PC-9 (cell line): ENCODE data around the gene BUD31. TPM values are rescaled to one million over a fixed set of nuclear protein-coding genes. Genes with fewer than 3 reads are reported as not detected.

Experiments used
- BruUV-seq: library from RNA; stranded (reverse); fragments of 400-500 nt; replicated peaks from 2 replicates; lab custom pipeline; 2021; lab: Mats Ljungman, UMichigan
- CTCF ChIA-PET: fragments of 300-600 bp; sonication (Branson Sonifier 250); formaldehyde crosslinking; loops from one replicate; lab custom pipeline; 2022; ENCODE audit warnings: antibody characterized with exemption; lab: Charles Lee
- POLR2A ChIA-PET: fragments of 300-600 bp; sonication (Branson Sonifier 250); formaldehyde crosslinking; loops from one replicate; lab custom pipeline; 2022; ENCODE audit warnings: antibody characterized with exemption; ENCODE audit not compliant: unreplicated experiment; lab: Charles Lee
- DNase-seq, 2 experiments: peaks; one replicate each; pipeline versions ENCODE4 v3.0.0 to v3.0.0-alpha.2; 2015 to 2022; ENCODE audit warnings: mixed read lengths in 1 of 2
- H2AFZ ChIP-seq: fragments of 200-600 bp; sonication (generic); 2 replicates; pipeline ENCODE4 v1.8.1; 2017; ENCODE audit warnings: antibody characterized with exemption
- H3F3A ChIP-seq: fragments of 200-600 bp; sonication (generic); 2 replicates; pipeline ENCODE4 v1.8.1; 2017; ENCODE audit warnings: antibody characterized with exemption, mild to moderate bottlenecking, low read depth; ENCODE audit not compliant: insufficient read depth
- H3K27ac ChIP-seq: fragments of 200-600 bp; sonication (generic); 2 replicates; pipeline ENCODE4 v1.6.1; 2016; ENCODE audit warnings: mixed run types
- H3K27me3 ChIP-seq: fragments of 200-600 bp; sonication (generic); 2 replicates; pipeline ENCODE4 v1.6.1; 2016; ENCODE audit warnings: low read depth, mixed run types; ENCODE audit not compliant: insufficient read depth
- H3K36me3 ChIP-seq: fragments of 200-600 bp; sonication (generic); 2 replicates; pipeline ENCODE4 v1.6.1; 2016; ENCODE audit warnings: low read depth, mixed run types
- H3K4me1 ChIP-seq: fragments of 200-600 bp; sonication (generic); replicated peaks from 2 replicates; pipeline ENCODE4 v1.6.1; 2016; ENCODE audit warnings: mixed run types; ENCODE audit not compliant: insufficient read depth
- H3K4me2 ChIP-seq: fragments of 200-600 bp; sonication (generic); 2 replicates; pipeline ENCODE4 v1.6.1; 2017; ENCODE audit warnings: mixed run types
- H3K4me3 ChIP-seq: fragments of 200-600 bp; sonication (generic); 2 replicates; pipeline ENCODE4 v1.6.1; 2016; ENCODE audit warnings: mixed run types
- H3K79me2 ChIP-seq: fragments of 200-600 bp; sonication (generic); 2 replicates; pipeline ENCODE4 v1.6.1; 2017; ENCODE audit warnings: low read depth, mixed run types
- H3K9me2 ChIP-seq: fragments of 200-600 bp; sonication (generic); 2 replicates; pipeline ENCODE4 v1.8.1; 2017; ENCODE audit warnings: mild to moderate bottlenecking; ENCODE audit not compliant: insufficient read depth
- H3K9me3 ChIP-seq: fragments of 200-600 bp; sonication (generic); 2 replicates; pipeline ENCODE4 v1.8.1; 2016; ENCODE audit warnings: low read depth; ENCODE audit not compliant: insufficient read depth
- H4K20me1 ChIP-seq: fragments of 200-600 bp; sonication (generic); 2 replicates; pipeline ENCODE4 v1.8.1; 2017; ENCODE audit not compliant: insufficient read depth
- CTCF ChIP-seq: fragments of 200-600 bp; sonication (generic); conservative IDR thresholded peaks from 2 replicates; pipeline ENCODE4 v1.6.1; 2017; ENCODE audit warnings: mixed run types, antibody characterized with exemption, mild to moderate bottlenecking, moderate library complexity
- EZH2 ChIP-seq: fragments of 200-600 bp; sonication (generic); IDR thresholded peaks from 2 replicates; pipeline ENCODE4 v1.8.0; 2017; ENCODE audit warnings: antibody characterized with exemption, low read depth
- intact Hi-C: fragments of 100-400 bp; cut with micrococcal nuclease; formaldehyde crosslinking; loops from one replicate; pipeline ENCODE4 v1.10.0; 2022; ENCODE audit not compliant: unreplicated experiment
- total RNA-seq: library from RNA; stranded (reverse); gene quantifications from 2 replicates; pipeline ENCODE4 v1.2.3, GENCODE V29; 2021

Gene BUD31
- total RNA-seq, 1 experiment from 2014 or later: 167 TPM

DNA sequence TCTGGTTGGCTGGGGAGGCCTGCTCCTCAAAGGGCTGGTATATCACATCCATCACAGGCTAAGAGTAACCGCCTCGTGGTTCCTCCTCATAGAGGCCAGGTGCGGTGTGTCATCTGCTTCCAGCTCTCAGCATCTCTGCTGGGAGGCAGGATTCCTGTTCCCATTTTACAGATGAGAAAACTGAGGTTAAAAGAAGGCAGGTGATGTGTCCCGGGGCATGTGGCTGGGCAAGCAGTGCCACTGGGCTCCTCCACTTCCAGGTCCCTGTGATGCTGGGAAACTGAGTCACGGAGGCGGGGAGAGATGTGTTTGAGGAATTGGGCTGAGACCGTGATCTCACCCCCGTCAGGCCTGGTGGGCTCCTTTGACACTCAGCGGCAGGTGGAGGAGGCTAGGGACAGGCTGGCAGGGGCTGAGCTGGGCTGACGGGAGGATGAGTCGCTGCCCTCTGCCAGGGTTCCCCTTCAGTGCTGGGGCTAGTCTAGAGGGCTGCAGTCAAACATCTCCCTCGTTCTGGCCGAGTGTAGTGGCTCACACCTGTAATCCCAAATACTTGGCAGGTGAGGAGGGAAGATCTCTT is 24.9 kb upstream of the BUD31 start:
- no TSS peak for BruUV-seq
- H3K9me3 ChIP-seq: no peaks in the 10 kb centered on the region
- no peaks in the 10 kb centered on the region for H3K27me3 ChIP-seq
- CTCF ChIA-PET: interaction anchor here (0.6 kb wide), 1 partner anchor 62 kb away, joined by 5 read pairs; no protein-coding TSS in a partner anchor
- no peak overlapping the region for H3K4me2 ChIP-seq
- TF ChIP-seq EZH2 (no peak), CTCF (no peak)
- H3F3A ChIP-seq: peaks cover 2% of the 10 kb centered on the region; the same call in 1 of the 2 replicates
- H3K79me2 ChIP-seq: peaks cover 28% of the 10 kb centered on the region
- H3K4me3 ChIP-seq: no peak overlapping the region
- H3K9me2 ChIP-seq: no peaks in the 10 kb centered on the region
- no peaks in the 10 kb centered on the region; the same call in 1 of the 2 replicates for H3K36me3 ChIP-seq
- H4K20me1 ChIP-seq: peaks cover 14% of the 10 kb centered on the region
- POLR2A ChIA-PET: no interaction called here
- H3K27ac ChIP-seq: no peak overlapping the region
- no peak overlapping the region for H2AFZ ChIP-seq
- no peak for DNase-seq
- peaks cover 12% of the 10 kb centered on the region for H3K4me1 ChIP-seq
- intact Hi-C loops: no loop called here

DNA sequence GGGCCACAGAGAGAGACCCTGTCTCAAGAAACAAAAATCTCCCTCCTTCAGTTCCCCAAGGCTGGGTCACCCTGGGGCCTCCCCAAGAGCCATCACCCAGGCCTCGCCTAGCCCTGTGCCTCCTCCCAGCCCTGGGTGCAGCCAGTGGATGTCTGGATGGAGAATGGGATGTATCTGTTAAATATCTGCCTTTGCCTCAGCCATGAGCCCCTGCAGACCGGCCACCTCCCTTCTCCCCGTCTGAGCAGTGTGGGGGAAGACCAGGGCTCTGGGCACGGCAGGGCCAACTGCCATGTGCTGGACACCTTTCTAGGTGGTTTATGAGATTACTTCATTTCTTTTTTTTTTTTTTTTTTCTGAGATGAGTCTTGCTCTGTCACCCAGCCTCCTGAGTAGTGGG is 24.2 kb upstream of the BUD31 start:
- POLR2A ChIA-PET: no interaction called here

DNA sequence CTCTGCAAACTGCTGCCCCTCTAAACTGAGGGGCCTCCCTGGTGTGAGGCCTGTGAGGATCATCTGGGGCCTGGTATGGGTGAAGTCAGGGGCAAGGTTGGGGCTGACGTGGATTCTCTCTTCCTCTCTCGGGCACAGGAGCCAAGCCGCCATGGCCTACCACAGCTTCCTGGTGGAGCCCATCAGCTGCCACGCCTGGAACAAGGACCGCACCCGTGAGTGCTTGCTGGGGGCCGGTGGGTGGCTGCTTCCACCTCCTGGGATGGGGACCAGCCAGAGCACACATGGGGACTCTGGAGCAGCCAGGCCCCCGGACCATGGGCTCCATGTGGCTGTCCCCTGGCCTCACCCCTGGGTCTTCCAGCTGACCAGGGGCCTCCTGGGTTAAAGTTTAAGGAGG is 23.2 kb upstream of the BUD31 start:
- POLR2A ChIA-PET: interaction anchor here (0.6 to 0.7 kb wide), 2 partner anchors 437 to 500 kb away, joined by 3 to 4 read pairs; no protein-coding TSS in a partner anchor

More for the DNA sequence above, 24.2 kb upstream of the BUD31 start:
- Histone ChIP-seq H3K36me3 (no peaks in the 10 kb centered on the region; the same call in 1 of the 2 replicates), H3F3A (no peaks in the 10 kb centered on the region; the same call in 1 of the 2 replicates), H2AFZ (no peak overlapping the region), H3K4me2 (no peak overlapping the region), H3K4me1 (peaks cover 6% of the 10 kb centered on the region; the same call in 1 of the 2 replicates), H3K9me2 (no peaks in the 10 kb centered on the region), H3K27me3 (no peaks in the 10 kb centered on the region), H3K9me3 (no peaks in the 10 kb centered on the region), H3K79me2 (peaks cover 23% of the 10 kb centered on the region), H4K20me1 (peaks cover 14% of the 10 kb centered on the region), H3K4me3 (no peak overlapping the region), H3K27ac (no peak overlapping the region)
- no TSS peak for BruUV-seq
- TF ChIP-seq CTCF (no peak), EZH2 (no peak)
- no peak for DNase-seq
- CTCF ChIA-PET: interaction anchor here (0.6 kb wide), 1 partner anchor 61 kb away, joined by 5 read pairs; no protein-coding TSS in a partner anchor
- intact Hi-C loops: no loop called here

More for the DNA sequence above, 23.2 kb upstream of the BUD31 start:
- CTCF ChIA-PET: no interaction called here
- intact Hi-C loops: no loop called here
- TF ChIP-seq EZH2: no peak
- TF ChIP-seq CTCF: no peak
- no peaks in the 10 kb centered on the region; the same call in 1 of the 2 replicates for H3F3A ChIP-seq
- no peak overlapping the region for H3K27ac ChIP-seq
- H3K27me3 ChIP-seq: no peaks in the 10 kb centered on the region
- H3K9me2 ChIP-seq: no peaks in the 10 kb centered on the region
- no peaks in the 10 kb centered on the region for H3K4me1 ChIP-seq
- H3K79me2 ChIP-seq: peaks cover 13% of the 10 kb centered on the region; the same call in 1 of the 2 replicates
- H3K4me3 ChIP-seq: no peak overlapping the region
- H2AFZ ChIP-seq: no peak overlapping the region
- no peak overlapping the region for H3K4me2 ChIP-seq
- DNase-seq: no peak
- no TSS peak for BruUV-seq
- peaks cover 14% of the 10 kb centered on the region for H4K20me1 ChIP-seq
- no peaks in the 10 kb centered on the region; the same call in 1 of the 2 replicates for H3K36me3 ChIP-seq
- H3K9me3 ChIP-seq: no peaks in the 10 kb centered on the region
